Upper lobe of left lung (tissue), 4 donors: ENCODE data around the gene TNRC6B.

Source experiments
- CTCF ChIP-seq, 6 experiments: fragments of 450-650 bp in 4 of 6; fragments of 200-600 bp in 2 of 6; sonication (generic) in 2 of 6; IDR thresholded peaks; one replicate each; pipeline ENCODE4 v1.5.1; 2016 to 2019; ENCODE audit warnings: antibody characterized with exemption in 6 of 6
- EP300 ChIP-seq, 4 donors: sonication (generic); formaldehyde crosslinking; IDR thresholded peaks; one replicate each; pipeline ENCODE4 v1.5.1; 2017; ENCODE audit warnings: antibody characterized with exemption in 4 of 4, control low read depth in 2 of 4
- POLR2A ChIP-seq, 4 donors: fragments of 450-650 bp; IDR thresholded peaks; one replicate each; pipeline ENCODE4 v1.5.1; 2016 to 2017; ENCODE audit warnings: antibody characterized with exemption in 4 of 4, mild to moderate bottlenecking in 2 of 4
- POLR2AphosphoS5 ChIP-seq, 2 donors: sonication (generic); formaldehyde crosslinking; IDR thresholded peaks; one replicate each; pipeline ENCODE4 v1.5.1; 2017; ENCODE audit warnings: antibody characterized with exemption in 2 of 2

DNA sequence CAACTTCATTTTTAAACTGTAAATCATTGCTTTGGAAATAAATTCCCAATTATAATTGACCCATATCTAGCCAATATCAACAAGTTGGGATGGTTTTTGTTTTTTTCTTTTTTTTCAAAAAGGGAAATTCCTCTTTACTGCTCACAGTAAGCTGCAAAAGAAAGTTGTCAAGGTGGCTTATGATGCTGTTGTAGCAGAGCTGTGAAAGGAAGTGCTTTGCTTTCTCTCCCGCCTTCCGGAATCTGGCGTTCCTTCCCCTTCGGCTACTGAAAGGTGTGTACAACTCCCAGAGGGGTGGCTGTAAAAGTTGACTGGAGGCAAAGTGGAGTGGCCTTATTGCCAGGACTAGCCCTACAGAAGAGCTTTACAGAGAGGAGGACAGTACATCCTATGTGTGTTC lies 152.4 kb downstream of the TNRC6B start:
- TF ChIP-seq POLR2AphosphoS5 (IDR thresholded peaks at IDR 0.05): no peak
- no peak for TF ChIP-seq CTCF (IDR thresholded peaks at IDR 0.05)
- no peak for TF ChIP-seq POLR2A (IDR thresholded peaks at IDR 0.05)
- TF ChIP-seq EP300 (IDR thresholded peaks at IDR 0.05): no peak
